WERI-Rb-1 (cell line): ENCODE data around the gene AQP2.

Experiments used
- DNase-seq: peaks from one replicate; pipeline ENCODE4 v3.0.0-alpha.2; 2020
- H3K27ac ChIP-seq: fragments of 250-450 bp; sonication (Bioruptor Pico); 2 replicates; pipeline ENCODE4 v1.5.1; 2020; ENCODE audit warnings: mild to moderate bottlenecking, moderate library complexity
- H3K27me3 ChIP-seq: fragments of 250-450 bp; sonication (Bioruptor Pico); 2 replicates; pipeline ENCODE4 v1.5.1; 2021; ENCODE audit warnings: mild to moderate bottlenecking, low read depth, moderate library complexity; ENCODE audit not compliant: insufficient read depth, severe bottlenecking
- H3K36me3 ChIP-seq: fragments of 250-450 bp; sonication (Bioruptor Pico); 2 replicates; pipeline ENCODE4 v1.5.1; 2020; ENCODE audit warnings: mild to moderate bottlenecking, moderate library complexity
- H3K4me3 ChIP-seq: 2 replicates; pipeline ENCODE4 v1.5.1; 2011; ENCODE audit warnings: low read depth, mild to moderate bottlenecking, control low read depth, low read length
- H3K9me3 ChIP-seq: fragments of 250-450 bp; sonication (Bioruptor Pico); 2 replicates; pipeline ENCODE4 v1.5.1; 2021; ENCODE audit warnings: mild to moderate bottlenecking, moderate library complexity; ENCODE audit not compliant: severe bottlenecking
- TF ChIP-seq, protein P1 (sequence below): IDR thresholded peaks from 2 replicates; pipeline ENCODE4 v1.5.1; 2011; ENCODE audit warnings: low read depth, mild to moderate bottlenecking, control low read depth, inconsistent platforms, low read length

Gene AQP2

DNA sequence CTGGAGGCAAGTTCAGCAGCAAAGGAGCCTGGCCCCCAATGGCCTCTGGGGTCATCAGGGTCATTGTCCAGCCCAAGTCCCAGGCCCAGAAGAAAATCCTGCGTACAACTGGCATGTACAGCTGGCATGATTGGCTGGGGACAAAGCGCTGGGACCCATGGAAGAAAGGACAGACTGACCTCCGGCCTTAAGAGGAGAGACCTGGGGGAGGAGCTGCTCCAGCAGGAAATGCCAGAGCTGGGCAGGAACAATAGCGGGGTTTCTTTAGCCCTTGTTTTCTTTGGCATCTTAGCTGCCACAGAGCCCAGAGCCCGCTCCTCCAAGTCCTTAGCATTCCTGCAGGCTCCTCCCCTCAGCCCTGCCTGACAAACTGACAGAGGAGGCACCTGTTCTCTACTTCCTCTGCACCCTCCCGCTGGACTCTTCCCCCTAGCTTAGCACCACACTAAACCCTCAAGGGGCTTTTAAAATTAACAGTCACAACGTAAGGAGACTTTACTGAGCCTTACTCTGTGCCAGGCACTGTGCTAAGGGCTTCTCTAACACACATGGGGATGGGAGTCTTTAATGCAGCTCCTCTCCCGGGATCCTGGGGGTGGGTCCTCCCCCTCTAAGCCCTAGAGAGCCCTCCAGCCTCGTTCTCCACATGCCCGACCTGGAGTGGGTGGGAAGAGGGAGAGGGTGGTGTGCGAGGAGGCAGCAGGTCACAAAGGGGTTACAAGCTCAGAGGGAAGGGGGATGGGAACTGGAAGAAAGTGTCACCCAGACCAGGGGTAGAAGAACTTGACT lies 9.3 kb downstream of the AQP2 start:
- no peaks in the 10 kb centered on the region for H3K27me3 ChIP-seq
- H3K36me3 ChIP-seq, result no peaks in the 10 kb centered on the region
- TF ChIP-seq, protein P1, sequence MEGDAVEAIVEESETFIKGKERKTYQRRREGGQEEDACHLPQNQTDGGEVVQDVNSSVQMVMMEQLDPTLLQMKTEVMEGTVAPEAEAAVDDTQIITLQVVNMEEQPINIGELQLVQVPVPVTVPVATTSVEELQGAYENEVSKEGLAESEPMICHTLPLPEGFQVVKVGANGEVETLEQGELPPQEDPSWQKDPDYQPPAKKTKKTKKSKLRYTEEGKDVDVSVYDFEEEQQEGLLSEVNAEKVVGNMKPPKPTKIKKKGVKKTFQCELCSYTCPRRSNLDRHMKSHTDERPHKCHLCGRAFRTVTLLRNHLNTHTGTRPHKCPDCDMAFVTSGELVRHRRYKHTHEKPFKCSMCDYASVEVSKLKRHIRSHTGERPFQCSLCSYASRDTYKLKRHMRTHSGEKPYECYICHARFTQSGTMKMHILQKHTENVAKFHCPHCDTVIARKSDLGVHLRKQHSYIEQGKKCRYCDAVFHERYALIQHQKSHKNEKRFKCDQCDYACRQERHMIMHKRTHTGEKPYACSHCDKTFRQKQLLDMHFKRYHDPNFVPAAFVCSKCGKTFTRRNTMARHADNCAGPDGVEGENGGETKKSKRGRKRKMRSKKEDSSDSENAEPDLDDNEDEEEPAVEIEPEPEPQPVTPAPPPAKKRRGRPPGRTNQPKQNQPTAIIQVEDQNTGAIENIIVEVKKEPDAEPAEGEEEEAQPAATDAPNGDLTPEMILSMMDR, result no peak
- H3K27ac ChIP-seq, result no peak overlapping the region
- no peaks in the 10 kb centered on the region for H3K9me3 ChIP-seq
- DNase-seq, result no peak
- no peak overlapping the region for H3K4me3 ChIP-seq

DNA sequence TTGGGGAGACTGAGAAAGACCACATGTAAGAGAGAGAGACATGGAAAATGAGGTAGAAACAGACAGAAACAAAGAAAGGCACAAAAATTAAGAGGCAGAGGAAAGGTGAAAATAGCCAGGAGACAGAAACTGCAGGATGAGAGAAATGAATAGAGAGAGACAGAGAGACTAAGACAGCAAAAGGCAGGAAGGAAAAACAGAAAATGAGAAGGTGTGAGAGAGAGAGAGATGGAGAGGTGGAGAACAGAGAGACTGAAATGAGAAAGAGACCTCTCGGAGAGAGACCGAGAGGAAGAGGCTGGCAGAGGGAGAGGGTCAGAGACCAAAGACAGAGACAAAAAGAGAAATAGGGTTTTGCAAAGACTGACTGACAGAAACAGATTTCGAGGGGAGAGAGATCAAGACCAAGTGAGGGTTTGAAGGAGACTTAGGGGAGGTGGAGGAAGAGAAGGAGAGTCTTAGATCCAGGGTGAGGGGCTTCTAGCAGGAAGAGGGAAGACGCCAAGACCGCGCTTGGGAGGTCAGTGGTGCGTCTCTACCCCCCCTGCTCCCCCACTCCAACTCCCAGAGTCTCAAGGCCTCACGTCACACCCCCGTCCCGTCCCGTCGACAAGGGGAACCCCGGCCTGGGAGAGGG lies 10.1 kb downstream of the AQP2 start:
- Histone ChIP-seq H3K4me3 (no peak overlapping the region), H3K27ac (no peak overlapping the region), H3K9me3 (no peaks in the 10 kb centered on the region), H3K27me3 (no peaks in the 10 kb centered on the region), H3K36me3 (no peaks in the 10 kb centered on the region)
- TF ChIP-seq, protein P1, result no peak
- no peak for DNase-seq

DNA sequence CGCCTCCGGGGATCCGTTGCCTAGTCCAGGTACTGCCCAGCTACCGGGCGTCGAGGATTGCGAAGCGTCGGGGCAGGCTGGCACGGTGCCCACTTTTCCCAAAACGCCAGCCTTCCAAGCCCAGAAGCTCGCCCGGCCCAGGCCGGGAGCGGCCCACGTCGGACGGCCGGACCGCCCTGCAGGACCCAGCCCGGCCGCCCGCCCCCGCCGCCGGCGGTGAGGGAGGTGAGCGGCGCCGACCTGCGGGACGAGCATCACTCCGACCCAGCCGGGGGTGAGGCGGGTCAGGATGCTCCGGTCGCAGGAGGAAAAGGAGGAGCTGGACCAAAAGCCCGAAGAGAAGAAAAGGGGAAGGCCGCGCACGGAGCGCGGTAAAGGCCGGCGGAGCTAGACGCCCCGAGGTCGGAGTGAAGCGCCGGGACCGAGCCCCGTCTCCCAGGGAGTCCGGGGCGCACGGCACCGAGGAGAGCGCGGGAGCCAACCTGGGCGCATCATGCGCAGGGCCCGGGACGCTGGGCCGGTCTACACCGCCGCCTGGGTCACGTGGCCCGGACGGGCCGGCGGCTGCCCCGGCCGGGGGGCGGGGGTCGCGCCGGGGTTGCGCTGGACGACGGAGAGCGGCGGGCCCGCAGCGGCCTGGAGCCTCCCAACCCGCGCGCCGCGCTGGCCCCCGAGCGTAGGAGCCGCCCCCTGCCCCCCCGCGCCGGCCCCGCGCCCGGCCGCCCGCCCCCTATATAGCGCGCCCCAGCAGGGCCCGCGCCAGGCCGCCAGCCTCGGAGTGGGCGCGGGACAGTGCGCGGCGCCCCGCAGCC lies 10.8 kb downstream of the AQP2 start, which contains the start of gene AQP5:
Gene AQP5, plus strand, starts transcription at position 762 of the 812 bp plus-strand sequence. CDS start 146 bp downstream, outside the sequence.
- no peak for DNase-seq
- TF ChIP-seq, protein P1, result no peak
- Histone ChIP-seq H3K36me3 (no peaks in the 10 kb centered on the region), H3K27me3 (no peaks in the 10 kb centered on the region), H3K27ac (no peak within 1 kb of the TSS), H3K4me3 (no peak within 1 kb of the TSS), H3K9me3 (no peaks in the 10 kb centered on the region)

DNA sequence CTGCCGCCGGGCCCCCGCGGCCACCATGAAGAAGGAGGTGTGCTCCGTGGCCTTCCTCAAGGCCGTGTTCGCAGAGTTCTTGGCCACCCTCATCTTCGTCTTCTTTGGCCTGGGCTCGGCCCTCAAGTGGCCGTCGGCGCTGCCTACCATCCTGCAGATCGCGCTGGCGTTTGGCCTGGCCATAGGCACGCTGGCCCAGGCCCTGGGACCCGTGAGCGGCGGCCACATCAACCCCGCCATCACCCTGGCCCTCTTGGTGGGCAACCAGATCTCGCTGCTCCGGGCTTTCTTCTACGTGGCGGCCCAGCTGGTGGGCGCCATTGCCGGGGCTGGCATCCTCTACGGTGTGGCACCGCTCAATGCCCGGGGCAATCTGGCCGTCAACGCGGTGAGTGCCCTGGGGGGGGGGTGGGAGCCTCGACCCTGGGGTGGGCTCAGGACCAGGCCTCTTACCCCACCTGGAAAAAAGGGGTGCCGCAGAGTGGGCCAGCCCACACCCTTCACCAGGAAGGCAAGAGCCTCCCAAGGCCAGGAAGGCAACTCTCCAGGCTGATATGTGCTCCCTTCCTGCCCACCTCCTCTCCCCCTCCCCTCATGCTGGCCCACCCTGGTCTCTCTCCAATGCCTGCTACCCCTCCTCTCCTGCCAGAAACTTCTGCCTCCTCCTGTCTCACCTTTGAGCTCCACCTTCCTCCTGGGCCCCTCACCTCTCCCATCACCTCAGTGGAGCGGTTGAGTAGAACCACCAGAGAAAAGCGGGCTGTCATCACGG lies 11.6 kb downstream of the AQP2 start:
- TF ChIP-seq, protein P1, result no peak
- Histone ChIP-seq H3K27me3 (no peaks in the 10 kb centered on the region), H3K9me3 (no peaks in the 10 kb centered on the region), H3K36me3 (no peaks in the 10 kb centered on the region), H3K4me3 (no peak overlapping the region), H3K27ac (no peak overlapping the region)
- no peak for DNase-seq
